ENCODE results near the gene SYCP2L. TPM values are rescaled to one million over a fixed set of nuclear protein-coding genes. Genes with fewer than 3 reads are reported as not detected.

The SYCP2L gene
- polyA plus RNA-seq, 1 donor from 2014 or later, result 9.4 TPM

GRCh38 chr6:11007715-11008608 is 121.1 kb downstream of the SYCP2L start:
- Histone ChIP-seq H3K4me3 (ENCODE audit: low read length) (no peak overlapping the region), H3K27ac (ENCODE audit: low read length) (no peak overlapping the region), H3K9me3 (ENCODE audit: low read length) (no peaks in the 10 kb centered on the region), H3K79me2 (replicated peaks; ENCODE audit: insufficient read depth, low read length) (no peaks in the 10 kb centered on the region), H3K27me3 (ENCODE audit: insufficient read depth, low read depth, low read length) (no peaks in the 10 kb centered on the region), H3F3A (ENCODE audit: insufficient read depth, low read length, poor library complexity, severe bottlenecking) (no peaks in the 10 kb centered on the region), H2AFZ (ENCODE audit: low read depth, low read length) (no peak overlapping the region), H3K9ac (ENCODE audit: low read length) (no peak overlapping the region), H3K9me2 (ENCODE audit: insufficient read depth, low read length) (no peaks in the 10 kb centered on the region), H4K20me1 (ENCODE audit: insufficient read depth) (no peaks in the 10 kb centered on the region), H3K36me3 (ENCODE audit: insufficient read depth, low read length) (no peaks in the 10 kb centered on the region), H3K4me2 (ENCODE audit: low read length) (no peak overlapping the region)
- no peak for TF ChIP-seq REST (IDR thresholded peaks at IDR 0.05; ENCODE audit: borderline replicate concordance)
- TF ChIP-seq POLR2AphosphoS5 (IDR thresholded peaks at IDR 0.05), result no peak
- no peak for TF ChIP-seq SMC3 (conservative IDR thresholded peaks at IDR 0.05; ENCODE audit: poor library complexity)
- no peak for TF ChIP-seq CTCF (IDR thresholded peaks at IDR 0.05; ENCODE audit: poor library complexity, severe bottlenecking)
- TF ChIP-seq RAD21 (conservative IDR thresholded peaks at IDR 0.05), result no peak
- no peak for TF ChIP-seq EP300 (conservative IDR thresholded peaks at IDR 0.05; ENCODE audit: poor library complexity, severe bottlenecking)
- TF ChIP-seq EZH2 (IDR thresholded peaks at IDR 0.05; ENCODE audit: borderline replicate concordance, insufficient read depth, low read length, poor library complexity, severe bottlenecking), result no peak
- TF ChIP-seq TAF1 (IDR thresholded peaks at IDR 0.05; ENCODE audit: low read depth), result no peak
- no peak for TF ChIP-seq MXI1 (conservative IDR thresholded peaks at IDR 0.05; ENCODE audit: poor library complexity, severe bottlenecking)

- Histone ChIP-seq H3K4me2 (ENCODE audit: low read length) (no peak overlapping the region), H3F3A (ENCODE audit: insufficient read depth, low read length, poor library complexity, severe bottlenecking) (no peaks in the 10 kb centered on the region)
These were observed 122.0 kb downstream of the SYCP2L start for GRCh38 chr6:11008821-11009220.

More at GRCh38 chr6:11008821-11009220, 122.0 kb downstream of the SYCP2L start:
- Histone ChIP-seq H3K27me3 (ENCODE audit: insufficient read depth, low read depth, low read length) (no peaks in the 10 kb centered on the region), H2AFZ (ENCODE audit: low read depth, low read length) (no peak overlapping the region), H3K36me3 (ENCODE audit: insufficient read depth, low read length) (no peaks in the 10 kb centered on the region), H3K4me3 (ENCODE audit: low read length) (no peak overlapping the region), H3K9me3 (ENCODE audit: low read length) (no peaks in the 10 kb centered on the region), H4K20me1 (ENCODE audit: insufficient read depth) (no peaks in the 10 kb centered on the region), H3K9ac (ENCODE audit: low read length) (no peak overlapping the region), H3K79me2 (replicated peaks; ENCODE audit: insufficient read depth, low read length) (no peaks in the 10 kb centered on the region), H3K9me2 (ENCODE audit: insufficient read depth, low read length) (no peaks in the 10 kb centered on the region), H3K27ac (ENCODE audit: low read length) (no peak overlapping the region)
- no peak for TF ChIP-seq EZH2 (IDR thresholded peaks at IDR 0.05; ENCODE audit: borderline replicate concordance, insufficient read depth, low read length, poor library complexity, severe bottlenecking)
- TF ChIP-seq EP300 (conservative IDR thresholded peaks at IDR 0.05; ENCODE audit: poor library complexity, severe bottlenecking), result no peak
- no peak for TF ChIP-seq REST (IDR thresholded peaks at IDR 0.05; ENCODE audit: borderline replicate concordance)
- no peak for TF ChIP-seq MXI1 (conservative IDR thresholded peaks at IDR 0.05; ENCODE audit: poor library complexity, severe bottlenecking)
- TF ChIP-seq SMC3 (conservative IDR thresholded peaks at IDR 0.05; ENCODE audit: poor library complexity), result no peak
- no peak for TF ChIP-seq RAD21 (conservative IDR thresholded peaks at IDR 0.05)
- no peak for TF ChIP-seq POLR2AphosphoS5 (IDR thresholded peaks at IDR 0.05)
- TF ChIP-seq TAF1 (IDR thresholded peaks at IDR 0.05; ENCODE audit: low read depth), result no peak
- no peak for TF ChIP-seq CTCF (IDR thresholded peaks at IDR 0.05; ENCODE audit: poor library complexity, severe bottlenecking)
